ENCODE results near the gene SLC6A1.

The SLC6A1 gene

GRCh38 chr3:10968401-10968800 lies 24.1 kb upstream of the SLC6A1 start:
- no peak overlapping the region for H3K4me3 ChIP-seq (replicated peaks in 1 of 2; ENCODE audit: low read depth in 2 of 2, low read length in 2 of 2)
- DNase-seq (ENCODE audit: low read depth in 2 of 2), result no peak
- no peak for TF ChIP-seq CTCF (IDR thresholded peaks at IDR 0.05; ENCODE audit: low read depth, low read length)

- no peak for DNase-seq (ENCODE audit: low read depth in 2 of 2)
- TF ChIP-seq CTCF (IDR thresholded peaks at IDR 0.05; ENCODE audit: low read depth, low read length), result no peak
- H3K4me3 ChIP-seq (replicated peaks in 1 of 2; ENCODE audit: low read depth in 2 of 2, low read length in 2 of 2), result no peak overlapping the region
Measured at GRCh38 chr3:10970306-10970960, 22.1 kb upstream of the SLC6A1 start.

DNA sequence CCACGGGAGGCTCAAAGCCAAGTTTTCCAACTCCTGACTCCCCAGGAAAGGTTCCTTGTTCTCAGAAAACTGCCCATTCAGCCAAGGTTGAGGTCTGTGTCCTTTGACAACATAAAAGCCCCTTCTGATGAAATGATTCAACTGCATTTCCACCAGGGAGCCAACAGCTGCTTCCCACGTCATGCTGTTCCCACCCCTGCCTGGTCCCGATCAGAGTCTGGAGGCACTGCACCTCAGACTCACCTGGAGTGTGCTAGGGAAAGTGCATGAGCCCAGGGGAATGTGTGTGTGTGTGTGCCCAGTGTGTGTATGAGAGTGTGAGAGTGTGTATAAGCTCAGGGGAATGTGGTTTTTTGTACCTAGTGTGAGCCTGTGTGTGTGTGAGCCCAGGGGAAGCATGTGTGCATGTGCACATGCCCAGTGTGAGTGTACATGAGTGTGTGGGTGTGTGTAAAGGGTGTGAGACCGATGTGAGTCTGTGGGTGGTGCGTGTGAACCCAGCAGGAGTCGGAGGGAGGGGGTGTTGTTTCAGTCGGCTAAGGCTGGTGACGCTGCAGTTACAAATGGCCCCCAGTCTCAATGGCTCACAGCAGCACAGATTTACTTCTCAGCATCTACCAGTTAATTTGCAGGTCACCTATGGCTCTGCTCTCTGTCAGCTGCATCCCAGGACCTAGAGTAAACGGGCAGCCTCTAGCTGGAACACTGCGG lies 20.3 kb upstream of the SLC6A1 start:
- no peak for DNase-seq (ENCODE audit: low read depth in 2 of 2)
- no peak overlapping the region for H3K4me3 ChIP-seq (replicated peaks in 1 of 2; ENCODE audit: low read depth in 2 of 2, low read length in 2 of 2)
- TF ChIP-seq CTCF (IDR thresholded peaks at IDR 0.05; ENCODE audit: low read depth, low read length), result no peak

DNA sequence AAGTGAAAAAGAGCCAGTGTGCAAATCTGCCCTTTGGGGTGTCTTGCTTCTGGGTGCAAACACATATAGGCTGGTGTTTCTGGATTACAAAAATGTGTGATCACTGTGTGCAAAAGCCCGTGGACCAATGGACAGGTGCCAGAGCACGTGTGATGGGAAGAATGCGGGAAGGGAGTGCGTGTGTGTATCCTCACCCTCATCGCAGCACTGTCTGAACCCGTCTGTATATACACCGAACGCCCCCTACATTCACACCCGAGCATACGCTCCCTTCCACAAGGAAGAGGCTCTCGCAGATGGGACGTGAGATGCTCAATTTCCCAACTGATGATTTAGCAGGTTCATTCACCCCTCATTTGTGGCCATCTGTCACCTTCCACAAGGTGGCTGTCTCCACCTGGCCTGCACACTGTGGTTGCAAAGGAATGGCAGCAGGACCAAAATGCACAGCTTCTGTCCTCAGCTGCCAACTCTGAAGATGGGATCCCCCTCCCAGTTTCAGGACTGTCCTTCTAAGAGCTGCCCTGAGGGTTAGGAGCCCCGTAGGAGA lies 19.4 kb upstream of the SLC6A1 start:
- TF ChIP-seq CTCF (IDR thresholded peaks at IDR 0.05; ENCODE audit: low read depth, low read length), result no peak
- no peak overlapping the region for H3K4me3 ChIP-seq (replicated peaks in 1 of 2; ENCODE audit: low read depth in 2 of 2, low read length in 2 of 2)
- no peak for DNase-seq (ENCODE audit: low read depth in 2 of 2)

DNA sequence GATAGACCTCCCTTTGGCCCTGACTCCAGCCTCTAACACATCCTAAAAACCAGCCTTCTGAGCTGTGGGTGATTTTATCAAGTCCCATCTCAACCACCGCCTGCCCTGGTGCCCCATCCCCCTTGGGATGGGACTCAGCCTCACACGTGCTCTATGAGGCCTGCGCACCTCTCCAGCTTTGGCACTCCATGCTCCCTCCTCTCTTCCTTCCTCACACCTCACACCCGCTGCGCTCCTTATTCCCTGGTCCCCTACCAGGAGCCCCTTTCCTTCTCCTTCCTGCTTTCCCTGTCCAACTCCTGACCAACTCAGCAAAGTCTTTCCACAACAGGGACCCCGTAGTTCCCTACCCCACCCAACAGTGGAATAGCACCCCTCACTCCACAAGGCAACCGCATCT lies 18.4 kb upstream of the SLC6A1 start:
- no peak overlapping the region for H3K4me3 ChIP-seq (replicated peaks in 1 of 2; ENCODE audit: low read depth in 2 of 2, low read length in 2 of 2)
- no peak for DNase-seq (ENCODE audit: low read depth in 2 of 2)
- no peak for TF ChIP-seq CTCF (IDR thresholded peaks at IDR 0.05; ENCODE audit: low read depth, low read length)

DNA sequence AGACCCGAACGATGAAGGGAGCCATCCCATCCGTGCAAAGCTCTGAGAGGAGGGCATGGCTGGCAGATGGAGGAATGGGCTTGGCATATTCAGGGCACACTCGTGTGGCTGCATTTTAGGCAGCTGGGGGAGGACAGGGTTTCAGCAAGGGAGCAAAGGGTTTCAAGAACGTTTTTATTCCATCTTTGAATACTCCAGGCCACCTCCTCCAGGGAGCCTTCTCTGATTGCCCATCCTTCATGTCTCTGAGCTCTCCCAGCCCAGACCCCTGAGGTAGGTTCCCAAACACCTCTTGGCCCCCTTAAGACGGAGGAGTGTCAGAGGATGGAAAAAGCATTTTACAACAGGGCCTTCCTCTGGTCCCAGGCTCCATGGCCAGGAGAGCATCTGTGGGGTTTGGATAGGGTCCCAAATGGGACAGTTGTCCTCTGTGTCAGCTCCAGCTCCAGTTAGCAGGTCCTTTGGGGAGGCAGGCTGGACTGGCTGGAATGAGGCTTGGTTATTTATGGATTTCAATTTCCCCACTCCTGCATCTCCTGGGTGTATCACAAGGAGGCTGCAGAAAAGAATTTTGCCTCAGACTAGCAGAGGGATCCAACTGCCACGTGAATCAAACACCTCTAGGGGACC lies 17.7 kb upstream of the SLC6A1 start:
- no peak for TF ChIP-seq CTCF (IDR thresholded peaks at IDR 0.05; ENCODE audit: low read depth, low read length)
- no peak overlapping the region for H3K4me3 ChIP-seq (replicated peaks in 1 of 2; ENCODE audit: low read depth in 2 of 2, low read length in 2 of 2)
- no peak for DNase-seq (ENCODE audit: low read depth in 2 of 2)

Data from cardiac fibroblast (primary cell).